H1 (cell line): ENCODE results near the gene GNAL. TPM values are rescaled to one million over a fixed set of nuclear protein-coding genes. Genes with fewer than 3 reads are reported as not detected.

ENCODE experiments used
- CTCF ChIA-PET: fragments of 300-600 bp; sonication (Branson Sonifier 250); formaldehyde crosslinking; loops from one replicate; lab custom pipeline; 2021; ENCODE audit not compliant: partially characterized antibody; lab: Charles Lee
- POLR2A ChIA-PET: fragments of 300-600 bp; sonication (Branson Sonifier 250); formaldehyde crosslinking; loops from one replicate; lab custom pipeline; 2021; ENCODE audit warnings: inconsistent platforms; ENCODE audit not compliant: partially characterized antibody; lab: Charles Lee
- DNase-seq, 2 experiments: peaks; one replicate each; pipeline versions ENCODE4 v3.0.0 to v3.0.0-alpha.2; 2010 to 2022; ENCODE audit warnings: low spot score in 2 of 2, low read depth in 1 of 2, mixed read lengths in 1 of 2
- FAIRE-seq: peaks from 2 replicates; lab custom pipeline; 2011; peaks lifted over from hg19 to GRCh38; lab: Jason Lieb, UNC
- H2AFZ ChIP-seq: 2 replicates; pipeline ENCODE4 v1.8.1; 2012; ENCODE audit warnings: low read length, inconsistent platforms
- H2AK5ac ChIP-seq: 2 replicates; pipeline ENCODE4 v1.6.1; 2013; ENCODE audit warnings: low read depth, low read length
- H2BK120ac ChIP-seq: replicated peaks from 2 replicates; pipeline ENCODE3; 2013; ENCODE audit warnings: low read depth, low read length, inconsistent platforms
- H2BK12ac ChIP-seq: 2 replicates; pipeline ENCODE4 v1.6.1; 2013; ENCODE audit warnings: low read depth, low read length
- H2BK15ac ChIP-seq: 2 replicates; pipeline ENCODE4 v1.6.1; 2013; ENCODE audit warnings: low read length
- H2BK20ac ChIP-seq: 2 replicates; pipeline ENCODE4 v1.6.1; 2013; ENCODE audit warnings: low read length
- H2BK5ac ChIP-seq: 2 replicates; pipeline ENCODE4 v1.6.1; 2013; ENCODE audit warnings: low read depth, low read length
- H3K14ac ChIP-seq: 2 replicates; pipeline ENCODE4 v1.6.1; 2013; ENCODE audit warnings: inconsistent platforms; ENCODE audit not compliant: insufficient read length
- H3K18ac ChIP-seq: 2 replicates; pipeline ENCODE4 v1.6.1; 2013; ENCODE audit warnings: low read length; ENCODE audit errors: extremely low read depth
- H3K23ac ChIP-seq: 2 replicates; pipeline ENCODE4 v1.6.1; 2013; ENCODE audit warnings: inconsistent platforms; ENCODE audit not compliant: insufficient read length
- H3K23me2 ChIP-seq: 2 replicates; pipeline ENCODE4 v1.6.1; 2013; ENCODE audit warnings: low read depth, low read length
- H3K27ac ChIP-seq: 2 replicates; pipeline ENCODE4 v1.6.1; 2011; ENCODE audit warnings: low read depth, low read length, inconsistent platforms
- H3K27me3 ChIP-seq, 4 experiments: replicated peaks in 1 of 4; 1 replicate in 1 of 4; 2 replicates in 3 of 4; pipeline versions ENCODE4 v1.6.1 to v1.8.1; 2011 to 2013; ENCODE audit warnings: low read length in 3 of 4, mild to moderate bottlenecking in 3 of 4, inconsistent platforms in 2 of 4, mixed read lengths in 2 of 4, moderate library complexity in 1 of 4; ENCODE audit not compliant: control insufficient read depth in 3 of 4, insufficient read depth in 3 of 4; ENCODE audit errors: extremely low read depth in 1 of 4
- H3K36me3 ChIP-seq, 4 experiments: 2 replicates each; pipeline versions ENCODE4 v1.6.1 to v1.8.1; 2011 to 2013; ENCODE audit warnings: mild to moderate bottlenecking in 4 of 4, low read length in 3 of 4, moderate library complexity in 2 of 4, control low read depth in 1 of 4, inconsistent platforms in 1 of 4; ENCODE audit not compliant: insufficient read depth in 4 of 4, control insufficient read depth in 2 of 4
- H3K4ac ChIP-seq: replicated peaks from 2 replicates; pipeline ENCODE3; 2013; ENCODE audit warnings: low read length, low read depth, mixed read lengths, inconsistent platforms; ENCODE audit not compliant: insufficient read length
- H3K4me1 ChIP-seq, 4 experiments: replicated peaks in 1 of 4; 1 replicate in 1 of 4; 2 replicates in 3 of 4; pipeline versions ENCODE4 v1.6.1 to v1.8.1; 2011 to 2013; ENCODE audit warnings: low read length in 3 of 4, inconsistent platforms in 2 of 4, mixed read lengths in 1 of 4; ENCODE audit not compliant: insufficient read depth in 4 of 4, control insufficient read depth in 3 of 4
- H3K4me2 ChIP-seq, 2 experiments: 2 replicates each; pipeline versions ENCODE4 v1.6.1 to v1.8.1; 2011 to 2013; ENCODE audit warnings: low read depth in 2 of 2, low read length in 2 of 2, control low read depth in 1 of 2, inconsistent platforms in 1 of 2, mild to moderate bottlenecking in 1 of 2; ENCODE audit not compliant: insufficient read depth in 1 of 2
- H3K4me3 ChIP-seq, 4 experiments: fragments of 200-600, 300-600 bp in 1 of 4; sonication (generic), shearing (Covaris generic), sonication (Bioruptor Twin) in 1 of 4; 2 replicates each; pipeline versions ENCODE4 v1.5.1 to v1.8.1; 2011 to 2016; ENCODE audit warnings: low read length in 4 of 4, low read depth in 3 of 4, control low read depth in 2 of 4, inconsistent platforms in 2 of 4, mild to moderate bottlenecking in 2 of 4, mixed read lengths in 1 of 4, moderate library complexity in 1 of 4; ENCODE audit not compliant: insufficient read depth in 2 of 4; ENCODE audit errors: extremely low read depth in 1 of 4
- H3K56ac ChIP-seq: replicated peaks from 2 replicates; pipeline ENCODE3; 2013; ENCODE audit warnings: low read depth, mild to moderate bottlenecking, mixed read lengths, low read length, inconsistent platforms; ENCODE audit not compliant: insufficient read length
- H3K79me1 ChIP-seq: 2 replicates; pipeline ENCODE4 v1.6.1; 2013; ENCODE audit warnings: low read depth, low read length, control low read depth
- H3K79me2 ChIP-seq, 2 experiments: 2 replicates each; pipeline versions ENCODE4 v1.6.1 to v1.8.1; 2012 to 2013; ENCODE audit warnings: low read length in 2 of 2, mild to moderate bottlenecking in 2 of 2, inconsistent platforms in 1 of 2; ENCODE audit not compliant: insufficient read depth in 2 of 2, control insufficient read depth in 1 of 2
- H3K9ac ChIP-seq, 4 experiments: replicated peaks in 1 of 4; 1 replicate in 1 of 4; 2 replicates in 3 of 4; pipeline versions ENCODE4 v1.6.1 to v1.8.1; 2011 to 2013; ENCODE audit warnings: low read depth in 3 of 4, low read length in 3 of 4, control low read depth in 2 of 4, mild to moderate bottlenecking in 2 of 4, moderate library complexity in 2 of 4, inconsistent platforms in 1 of 4; ENCODE audit errors: extremely low read depth in 1 of 4
- H3K9me3 ChIP-seq, 2 experiments: 2 replicates each; pipeline versions ENCODE4 v1.6.1 to v1.8.1; 2012 to 2013; ENCODE audit warnings: mild to moderate bottlenecking in 2 of 2, moderate library complexity in 2 of 2, control low read depth in 1 of 2, inconsistent platforms in 1 of 2, low read depth in 1 of 2, low read length in 1 of 2, mixed read lengths in 1 of 2; ENCODE audit not compliant: insufficient read depth in 2 of 2
- H4K20me1 ChIP-seq, 2 experiments: replicated peaks in 1 of 2; 2 replicates each; pipeline versions ENCODE3 to v1.8.1; 2011 to 2013; ENCODE audit warnings: inconsistent platforms in 2 of 2, low read length in 2 of 2, mild to moderate bottlenecking in 1 of 2; ENCODE audit not compliant: insufficient read depth in 2 of 2, control insufficient read depth in 1 of 2
- H4K5ac ChIP-seq: 2 replicates; pipeline ENCODE4 v1.6.1; 2013; ENCODE audit warnings: low read length, low read depth, mixed read lengths, inconsistent platforms; ENCODE audit not compliant: insufficient read length
- H4K8ac ChIP-seq: 2 replicates; pipeline ENCODE4 v1.8.0; 2013; ENCODE audit warnings: mild to moderate bottlenecking, moderate library complexity, low read length, inconsistent platforms; ENCODE audit not compliant: insufficient read depth; ENCODE audit errors: extremely low read depth
- H4K91ac ChIP-seq: replicated peaks from 2 replicates; pipeline ENCODE3; 2013; ENCODE audit warnings: low read length, mixed read lengths, inconsistent platforms; ENCODE audit not compliant: insufficient read length
- CHD1 ChIP-seq: IDR thresholded peaks from 2 replicates; pipeline ENCODE4 v1.6.1; 2012; ENCODE audit warnings: low read depth, low read length, improper control_type of control experiment
- GABPA ChIP-seq: IDR thresholded peaks from 2 replicates; pipeline ENCODE4 v1.6.1; 2011; ENCODE audit warnings: mild to moderate bottlenecking, low read length, moderate library complexity, borderline replicate concordance; ENCODE audit not compliant: insufficient read depth
- JUN ChIP-seq: IDR thresholded peaks from 2 replicates; pipeline ENCODE4 v1.6.1; 2011; ENCODE audit warnings: low read depth, mild to moderate bottlenecking, improper control_type of control experiment, low read length
- JUND ChIP-seq: IDR thresholded peaks from 2 replicates; pipeline ENCODE4 v1.6.1; 2011; ENCODE audit warnings: mild to moderate bottlenecking, improper control_type of control experiment, low read length
- POLR2AphosphoS5 ChIP-seq: IDR thresholded peaks from 2 replicates; pipeline ENCODE4 v1.6.1; 2011; ENCODE audit warnings: low read depth, low read length
- SIN3A ChIP-seq, 2 experiments: IDR thresholded peaks in 1 of 2; conservative IDR thresholded peaks in 1 of 2; 2 replicates each; pipeline ENCODE4 v1.6.1; 2011 to 2012; ENCODE audit warnings: low read length in 2 of 2, improper control_type of control experiment in 1 of 2, low read depth in 1 of 2, mild to moderate bottlenecking in 1 of 2
- WGBS, 2 experiments: shearing (Covaris generic) in 1 of 2; methylation state at CpG; one replicate each; pipeline versions ENCODE4 v1.1.6 to v1.1.7; 2013 to 2015; ENCODE audit warnings: low lambda C conversion rate in 2 of 2, mixed read lengths in 2 of 2, inconsistent platforms in 1 of 2, low coverage in 1 of 2, missing lambda C conversion rate in 1 of 2; ENCODE audit not compliant: insufficient replicate concordance in 2 of 2, insufficient coverage in 1 of 2, insufficient read length in 1 of 2; ENCODE audit errors: extremely low coverage in 1 of 2, missing lambda C conversion rate in 1 of 2; 5-methylcytosine and 5-hydroxymethylcytosine counted together
- polyA plus RNA-seq, 7 experiments: library from polyadenylated mRNA; depleted of rRNA in 3 of 7; stranded (reverse) in 5 of 7; unstranded in 2 of 7; fragments of >200 nt in 5 of 7; fragments of 200-250 nt in 2 of 7; gene quantifications; 1 replicate in 5 of 7; 2 replicates in 1 of 7; 4 replicates in 1 of 7; pipeline versions ENCODE4 v1.2.1 to v1.2.3, GENCODE V29; 2011 to 2013; ENCODE audit warnings: missing spikeins in 2 of 7, mixed read lengths in 2 of 7
- total RNA-seq: library from RNA; stranded (reverse); fragmentation: NEBNext Ultra II Directional; extraction: Animal tissue kit (Norgen Biotek cat#: 25700); gene quantifications from 2 replicates; pipeline ENCODE4 v1.2.1, GENCODE V29; 2021
- TF ChIP-seq, protein P1 (sequence below): IDR thresholded peaks from 2 replicates; pipeline ENCODE4 v1.6.1; 2012; ENCODE audit warnings: low read length, inconsistent platforms
- TF ChIP-seq, protein P2 (sequence below): IDR thresholded peaks from 2 replicates; pipeline ENCODE4 v1.6.1; 2011; ENCODE audit warnings: low read depth, mild to moderate bottlenecking, low read length; ENCODE audit not compliant: insufficient read depth

GNAL gene
- total and polyA plus RNA-seq, 2 of the 8 experiments (the other 6 are each of a cell fraction or from before 2014, with no cell fraction given): 13.2 to 18.3 TPM

DNA sequence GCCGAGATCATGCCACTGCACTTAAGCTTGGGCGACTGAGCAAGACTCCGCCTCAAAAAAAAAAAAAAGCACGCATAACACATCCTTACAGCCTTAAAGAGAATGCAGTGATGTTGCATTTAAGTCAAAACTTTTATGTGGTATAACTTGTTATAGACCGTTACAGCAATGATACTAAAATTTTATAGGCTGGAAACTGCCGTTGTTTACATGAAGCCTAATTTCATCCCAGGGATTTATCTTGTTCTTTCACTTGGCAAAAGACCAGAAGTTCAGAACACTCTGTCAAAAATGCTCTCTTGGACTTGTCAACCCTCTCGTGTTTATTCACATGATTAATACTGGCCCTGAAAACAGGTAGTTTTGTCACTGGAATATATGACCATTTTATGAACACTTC lies 7.4 kb downstream of the GNAL start:
- no peak overlapping the region for H4K8ac ChIP-seq
- H4K20me1 ChIP-seq: no peaks in the 10 kb centered on the region
- no peak overlapping the region for H3K4me3 ChIP-seq
- H2BK5ac ChIP-seq: no peak overlapping the region
- H3K4me1 ChIP-seq: no peaks in the 10 kb centered on the region
- no peak for FAIRE-seq
- H3K56ac ChIP-seq: no peak overlapping the region
- no peak overlapping the region for H4K5ac ChIP-seq
- H2BK15ac ChIP-seq: no peak overlapping the region
- H3K27ac ChIP-seq: no peak overlapping the region
- H2BK120ac ChIP-seq: no peak overlapping the region
- WGBS, 2 experiments: 82% methylated on average over 6 of the region's 7 CpGs; no CpG with 5 or more reads in 1 of the 2 experiments
- no peak overlapping the region for H3K14ac ChIP-seq
- no peak overlapping the region for H2AK5ac ChIP-seq
- H2BK20ac ChIP-seq: no peak overlapping the region
- no peak overlapping the region for H3K9ac ChIP-seq
- no peak overlapping the region for H3K23ac ChIP-seq
- H4K91ac ChIP-seq: no peak overlapping the region
- H3K36me3 ChIP-seq: no peaks in the 10 kb centered on the region
- H3K4ac ChIP-seq: no peak overlapping the region
- ChIA-PET CTCF (interaction anchor here (1.7 kb wide), 1 partner anchor 32 kb away, joined by 5 read pairs; no protein-coding TSS in a partner anchor), POLR2A (no interaction called here)
- no peak for DNase-seq
- no peak overlapping the region for H3K18ac ChIP-seq
- H3K4me2 ChIP-seq: no peak overlapping the region
- no peaks in the 10 kb centered on the region for H3K23me2 ChIP-seq
- H2AFZ ChIP-seq: no peak overlapping the region
- no peaks in the 10 kb centered on the region for H3K79me2 ChIP-seq
- H3K9me3 ChIP-seq: no peaks in the 10 kb centered on the region
- H3K79me1 ChIP-seq: no peaks in the 10 kb centered on the region
- H2BK12ac ChIP-seq: no peak overlapping the region
- peaks cover 0 to 2% (median 0%) of the 10 kb centered on the region in 4 experiments; a peak in 2 of 7 replicates for H3K27me3 ChIP-seq
- TF ChIP-seq SIN3A (conservative IDR thresholded peaks at IDR 0.05 in 1 of 2, IDR thresholded peaks at IDR 0.05 in 1 of 2; ENCODE audit: low read depth in 1 of 2, low read length in 2 of 2) (no peak), JUND (no peak), GABPA (no peak), JUN (no peak), POLR2AphosphoS5 (no peak), CHD1 (no peak)
- TF ChIP-seq, protein P1, sequence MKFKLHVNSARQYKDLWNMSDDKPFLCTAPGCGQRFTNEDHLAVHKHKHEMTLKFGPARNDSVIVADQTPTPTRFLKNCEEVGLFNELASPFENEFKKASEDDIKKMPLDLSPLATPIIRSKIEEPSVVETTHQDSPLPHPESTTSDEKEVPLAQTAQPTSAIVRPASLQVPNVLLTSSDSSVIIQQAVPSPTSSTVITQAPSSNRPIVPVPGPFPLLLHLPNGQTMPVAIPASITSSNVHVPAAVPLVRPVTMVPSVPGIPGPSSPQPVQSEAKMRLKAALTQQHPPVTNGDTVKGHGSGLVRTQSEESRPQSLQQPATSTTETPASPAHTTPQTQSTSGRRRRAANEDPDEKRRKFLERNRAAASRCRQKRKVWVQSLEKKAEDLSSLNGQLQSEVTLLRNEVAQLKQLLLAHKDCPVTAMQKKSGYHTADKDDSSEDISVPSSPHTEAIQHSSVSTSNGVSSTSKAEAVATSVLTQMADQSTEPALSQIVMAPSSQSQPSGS: no peak
- TF ChIP-seq, protein P2, sequence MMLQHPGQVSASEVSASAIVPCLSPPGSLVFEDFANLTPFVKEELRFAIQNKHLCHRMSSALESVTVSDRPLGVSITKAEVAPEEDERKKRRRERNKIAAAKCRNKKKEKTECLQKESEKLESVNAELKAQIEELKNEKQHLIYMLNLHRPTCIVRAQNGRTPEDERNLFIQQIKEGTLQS: no peak
